K562 (cell line): ENCODE data around the gene NR1H3. TPM values are rescaled to one million over a fixed set of nuclear protein-coding genes. Genes with fewer than 3 reads are reported as not detected.
A peak's percentile ranks its signal among the peaks of the same experiment; 100 is the strongest.

ENCODE experiments used
- AFF1 ChIP-seq, 2 experiments: fragments of 450-650 bp; IDR thresholded peaks; 2 replicates each; pipeline ENCODE4 v1.6.1; 2018; ENCODE audit warnings: mild to moderate bottlenecking in 2 of 2, low read depth in 1 of 2; ENCODE audit not compliant: partially characterized antibody in 2 of 2
- CAMTA2 ChIP-seq: fragments of 250-450 bp; sonication (Bioruptor Pico); conservative IDR thresholded peaks from 2 replicates; pipeline ENCODE4 v1.5.1; 2022
- CBFB ChIP-seq: sonication (generic); formaldehyde crosslinking; IDR thresholded peaks from 2 replicates; pipeline ENCODE4 v1.4.0; 2020; ENCODE audit warnings: mild to moderate bottlenecking, missing genetic modification reagents
- CBX5 ChIP-seq: IDR thresholded peaks from 2 replicates; pipeline ENCODE4 v1.6.1; 2014; ENCODE audit warnings: low read depth, borderline replicate concordance
- FOXM1 ChIP-seq, 2 experiments: fragments of 450-650 bp in 1 of 2; sonication (generic) in 1 of 2; formaldehyde crosslinking in 1 of 2; IDR thresholded peaks; 2 replicates each; pipeline versions ENCODE4 v1.6.1 to v1.9.0; 2017 to 2022; ENCODE audit warnings: low read depth in 2 of 2, mild to moderate bottlenecking in 2 of 2, missing genetic modification reagents in 1 of 2, moderate library complexity in 1 of 2
- NEUROD1 ChIP-seq: fragments of 150-350 bp; IDR thresholded peaks from 2 replicates; pipeline ENCODE4 v1.6.1; 2014; ENCODE audit warnings: borderline replicate concordance, low read length, low read depth; ENCODE audit not compliant: partially characterized antibody
- POU5F1 ChIP-seq: fragments of 150-350 bp; IDR thresholded peaks from 2 replicates; pipeline ENCODE4 v1.6.1; 2014; ENCODE audit warnings: borderline replicate concordance, low read length, low read depth, mild to moderate bottlenecking; ENCODE audit not compliant: partially characterized antibody
- RB1 ChIP-seq: fragments of 450-650 bp; IDR thresholded peaks from 2 replicates; pipeline ENCODE4 v1.6.1; 2017; ENCODE audit warnings: low read depth, mild to moderate bottlenecking
- RBBP5 ChIP-seq: fragments of 200-600 bp; sonication (generic); IDR thresholded peaks from 2 replicates; pipeline ENCODE4 v1.6.1; 2012; ENCODE audit warnings: borderline replicate concordance, mild to moderate bottlenecking, low read length, control low read depth, inconsistent platforms; ENCODE audit not compliant: insufficient read depth, poor library complexity, severe bottlenecking
- SMARCA5 ChIP-seq: fragments of 450-650 bp; IDR thresholded peaks from 2 replicates; pipeline ENCODE4 v1.6.1; 2016
- ZC3H8 ChIP-seq: fragments of 450-650 bp; IDR thresholded peaks from 2 replicates; pipeline ENCODE4 v1.6.1; 2017
- ZFPM2 ChIP-seq: fragments of 250-450 bp; sonication (Bioruptor Pico); IDR thresholded peaks from 2 replicates; pipeline ENCODE4 v1.5.1; 2022; ENCODE audit warnings: mild to moderate bottlenecking
- ZNF23 ChIP-seq: fragments of 250-450 bp; sonication (Bioruptor Pico); IDR thresholded peaks from 2 replicates; pipeline ENCODE4 v1.4.0; 2020; ENCODE audit warnings: mild to moderate bottlenecking
- ZNF232 ChIP-seq: sonication (generic); formaldehyde crosslinking; IDR thresholded peaks from 2 replicates; pipeline ENCODE4 v1.8.0; 2022; ENCODE audit warnings: mild to moderate bottlenecking, missing genetic modification reagents
- ZNF347 ChIP-seq: fragments of 450-650 bp; formaldehyde crosslinking; IDR thresholded peaks from 2 replicates; pipeline ENCODE4 v1.4.0; 2020; ENCODE audit warnings: low read depth, mild to moderate bottlenecking, moderate library complexity
- polyA plus RNA-seq, 8 experiments: library from polyadenylated mRNA; depleted of rRNA in 4 of 8; stranded (reverse) in 5 of 8; unstranded in 3 of 8; fragments of >200 nt; fragmentation: Nextera tagmentation in 2 of 8; fragmentation: Illumina TruSeq in 1 of 8; extraction: Ambion mirVana in 2 of 8; extraction: Trizol in 1 of 8; gene quantifications; 2 replicates each; pipeline versions ENCODE4 v1.2.1 to v1.2.3, GENCODE V29; 2011 to 2014; ENCODE audit warnings: inconsistent platforms in 1 of 8, missing spikeins in 1 of 8
- total RNA-seq, 7 experiments: library from RNA; depleted of rRNA in 6 of 7; stranded (reverse); fragments of >200 nt in 6 of 7; fragmentation: Illumina TruSeq in 2 of 7; extraction: Trizol in 2 of 7; gene quantifications; 2 replicates each; pipeline versions ENCODE4 v1.2.1 to v1.2.3, GENCODE V29; 2011 to 2021; ENCODE audit warnings: low replicate concordance in 1 of 7
- TF ChIP-seq, protein P1 (sequence below): sonication (generic); formaldehyde crosslinking; IDR thresholded peaks from 2 replicates; pipeline ENCODE4 v1.8.1; 2023; ENCODE audit warnings: mild to moderate bottlenecking, missing genetic modification reagents, moderate library complexity
- TF ChIP-seq, protein P2 (sequence below): sonication (generic); formaldehyde crosslinking; IDR thresholded peaks from 2 replicates; pipeline ENCODE4 v1.8.1; 2023; ENCODE audit warnings: missing genetic modification reagents, mild to moderate bottlenecking, borderline replicate concordance

The NR1H3 gene
- total and polyA plus RNA-seq, 9 of the 15 experiments (the other 6 are each of a cell fraction or from before 2014, with no cell fraction given), result 8.2 to 26.0 (median 11.9) TPM

- TF ChIP-seq FOXM1 (IDR thresholded peaks at IDR 0.05; ENCODE audit: low read depth) (no peak), FOXM1 (CRISPR knock-in tag; IDR thresholded peaks at IDR 0.05; ENCODE audit: low read depth) (no peak), ZNF232 (CRISPR knock-in tag) (no peak), ZC3H8 (no peak), RBBP5 (no peak), CBFB (CRISPR knock-in tag) (no peak), NEUROD1 (no peak), ZNF347 (no peak), POU5F1 (no peak), ZFPM2 (CRISPR knock-in tag) (no peak), CBX5 (no peak), ZNF23 (CRISPR knock-in tag) (no peak), SMARCA5 (0 out of 2 replicates have a peak, but pooled peaks have one; percentile 53), AFF1 (IDR thresholded peaks at IDR 0.05; ENCODE audit: low read depth in 1 of 2, partially characterized antibody in 2 of 2) (no peak), RB1 (no peak), CAMTA2 (CRISPR knock-in tag) (no peak)
- TF ChIP-seq, protein P1, sequence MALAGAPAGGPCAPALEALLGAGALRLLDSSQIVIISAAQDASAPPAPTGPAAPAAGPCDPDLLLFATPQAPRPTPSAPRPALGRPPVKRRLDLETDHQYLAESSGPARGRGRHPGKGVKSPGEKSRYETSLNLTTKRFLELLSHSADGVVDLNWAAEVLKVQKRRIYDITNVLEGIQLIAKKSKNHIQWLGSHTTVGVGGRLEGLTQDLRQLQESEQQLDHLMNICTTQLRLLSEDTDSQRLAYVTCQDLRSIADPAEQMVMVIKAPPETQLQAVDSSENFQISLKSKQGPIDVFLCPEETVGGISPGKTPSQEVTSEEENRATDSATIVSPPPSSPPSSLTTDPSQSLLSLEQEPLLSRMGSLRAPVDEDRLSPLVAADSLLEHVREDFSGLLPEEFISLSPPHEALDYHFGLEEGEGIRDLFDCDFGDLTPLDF, result no peak
- TF ChIP-seq, protein P2, sequence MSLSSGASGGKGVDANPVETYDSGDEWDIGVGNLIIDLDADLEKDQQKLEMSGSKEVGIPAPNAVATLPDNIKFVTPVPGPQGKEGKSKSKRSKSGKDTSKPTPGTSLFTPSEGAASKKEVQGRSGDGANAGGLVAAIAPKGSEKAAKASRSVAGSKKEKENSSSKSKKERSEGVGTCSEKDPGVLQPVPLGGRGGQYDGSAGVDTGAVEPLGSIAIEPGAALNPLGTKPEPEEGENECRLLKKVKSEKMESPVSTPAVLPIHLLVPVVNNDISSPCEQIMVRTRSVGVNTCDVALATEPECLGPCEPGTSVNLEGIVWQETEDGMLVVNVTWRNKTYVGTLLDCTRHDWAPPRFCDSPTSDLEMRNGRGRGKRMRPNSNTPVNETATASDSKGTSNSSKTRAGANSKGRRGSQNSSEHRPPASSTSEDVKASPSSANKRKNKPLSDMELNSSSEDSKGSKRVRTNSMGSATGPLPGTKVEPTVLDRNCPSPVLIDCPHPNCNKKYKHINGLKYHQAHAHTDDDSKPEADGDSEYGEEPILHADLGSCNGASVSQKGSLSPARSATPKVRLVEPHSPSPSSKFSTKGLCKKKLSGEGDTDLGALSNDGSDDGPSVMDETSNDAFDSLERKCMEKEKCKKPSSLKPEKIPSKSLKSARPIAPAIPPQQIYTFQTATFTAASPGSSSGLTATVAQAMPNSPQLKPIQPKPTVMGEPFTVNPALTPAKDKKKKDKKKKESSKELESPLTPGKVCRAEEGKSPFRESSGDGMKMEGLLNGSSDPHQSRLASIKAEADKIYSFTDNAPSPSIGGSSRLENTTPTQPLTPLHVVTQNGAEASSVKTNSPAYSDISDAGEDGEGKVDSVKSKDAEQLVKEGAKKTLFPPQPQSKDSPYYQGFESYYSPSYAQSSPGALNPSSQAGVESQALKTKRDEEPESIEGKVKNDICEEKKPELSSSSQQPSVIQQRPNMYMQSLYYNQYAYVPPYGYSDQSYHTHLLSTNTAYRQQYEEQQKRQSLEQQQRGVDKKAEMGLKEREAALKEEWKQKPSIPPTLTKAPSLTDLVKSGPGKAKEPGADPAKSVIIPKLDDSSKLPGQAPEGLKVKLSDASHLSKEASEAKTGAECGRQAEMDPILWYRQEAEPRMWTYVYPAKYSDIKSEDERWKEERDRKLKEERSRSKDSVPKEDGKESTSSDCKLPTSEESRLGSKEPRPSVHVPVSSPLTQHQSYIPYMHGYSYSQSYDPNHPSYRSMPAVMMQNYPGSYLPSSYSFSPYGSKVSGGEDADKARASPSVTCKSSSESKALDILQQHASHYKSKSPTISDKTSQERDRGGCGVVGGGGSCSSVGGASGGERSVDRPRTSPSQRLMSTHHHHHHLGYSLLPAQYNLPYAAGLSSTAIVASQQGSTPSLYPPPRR, result no peak
These were observed 10.7 kb downstream of the NR1H3 start (continued) for GRCh38 chr11:47268448-47269001.
